ENCODE results near the gene CDK9.

DNA sequence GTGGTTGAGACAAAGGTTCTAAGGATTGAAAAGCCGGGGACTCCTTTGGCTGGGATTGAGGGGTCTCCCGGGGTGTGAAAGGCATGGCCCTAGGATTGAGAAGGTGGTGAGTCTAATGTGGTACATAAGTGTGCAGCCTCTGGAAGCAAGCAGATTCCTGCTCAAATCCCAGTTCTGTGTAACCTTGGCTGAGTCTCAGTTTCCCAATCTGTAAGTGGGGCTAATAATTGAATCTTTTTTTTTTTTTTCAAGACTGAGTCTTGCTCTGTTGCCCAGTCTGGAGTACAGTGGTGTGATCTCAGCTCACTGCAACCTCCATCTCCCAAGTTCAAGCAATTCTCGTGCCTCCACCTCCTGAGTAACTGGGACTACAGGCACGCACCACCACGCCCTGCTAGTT, 13.2 kb upstream of the CDK9 start:
- TF ChIP-seq ZFP3 (CRISPR knock-in tag; IDR thresholded peaks at IDR 0.05) (no peak), ZNF565 (CRISPR knock-in tag; conservative IDR thresholded peaks at IDR 0.05; ENCODE audit: low read depth) (no peak), GLIS3 (CRISPR knock-in tag; IDR thresholded peaks at IDR 0.05) (no peak), ISL1 (CRISPR knock-in tag; IDR thresholded peaks at IDR 0.05) (no peak), ESRRG (CRISPR knock-in tag; IDR thresholded peaks at IDR 0.05) (no peak), ZFP30 (CRISPR knock-in tag; IDR thresholded peaks at IDR 0.05) (no peak), ZNF8 (CRISPR knock-in tag; IDR thresholded peaks at IDR 0.05) (no peak), ARNTL (CRISPR knock-in tag; IDR thresholded peaks at IDR 0.05; ENCODE audit: borderline replicate concordance, low read depth) (no peak)
- TF ChIP-seq, protein P1, sequence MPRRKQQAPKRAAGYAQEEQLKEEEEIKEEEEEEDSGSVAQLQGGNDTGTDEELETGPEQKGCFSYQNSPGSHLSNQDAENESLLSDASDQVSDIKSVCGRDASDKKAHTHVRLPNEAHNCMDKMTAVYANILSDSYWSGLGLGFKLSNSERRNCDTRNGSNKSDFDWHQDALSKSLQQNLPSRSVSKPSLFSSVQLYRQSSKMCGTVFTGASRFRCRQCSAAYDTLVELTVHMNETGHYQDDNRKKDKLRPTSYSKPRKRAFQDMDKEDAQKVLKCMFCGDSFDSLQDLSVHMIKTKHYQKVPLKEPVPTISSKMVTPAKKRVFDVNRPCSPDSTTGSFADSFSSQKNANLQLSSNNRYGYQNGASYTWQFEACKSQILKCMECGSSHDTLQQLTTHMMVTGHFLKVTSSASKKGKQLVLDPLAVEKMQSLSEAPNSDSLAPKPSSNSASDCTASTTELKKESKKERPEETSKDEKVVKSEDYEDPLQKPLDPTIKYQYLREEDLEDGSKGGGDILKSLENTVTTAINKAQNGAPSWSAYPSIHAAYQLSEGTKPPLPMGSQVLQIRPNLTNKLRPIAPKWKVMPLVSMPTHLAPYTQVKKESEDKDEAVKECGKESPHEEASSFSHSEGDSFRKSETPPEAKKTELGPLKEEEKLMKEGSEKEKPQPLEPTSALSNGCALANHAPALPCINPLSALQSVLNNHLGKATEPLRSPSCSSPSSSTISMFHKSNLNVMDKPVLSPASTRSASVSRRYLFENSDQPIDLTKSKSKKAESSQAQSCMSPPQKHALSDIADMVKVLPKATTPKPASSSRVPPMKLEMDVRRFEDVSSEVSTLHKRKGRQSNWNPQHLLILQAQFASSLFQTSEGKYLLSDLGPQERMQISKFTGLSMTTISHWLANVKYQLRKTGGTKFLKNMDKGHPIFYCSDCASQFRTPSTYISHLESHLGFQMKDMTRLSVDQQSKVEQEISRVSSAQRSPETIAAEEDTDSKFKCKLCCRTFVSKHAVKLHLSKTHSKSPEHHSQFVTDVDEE (CRISPR knock-in tag; IDR thresholded peaks at IDR 0.05) = no peak

Data from SK-N-SH treated with all-trans-retinoic acid at 6 μM for 48 hours (cell line).